Measurements from ENCODE around the gene RPH3AL.

RPH3AL gene

DNA sequence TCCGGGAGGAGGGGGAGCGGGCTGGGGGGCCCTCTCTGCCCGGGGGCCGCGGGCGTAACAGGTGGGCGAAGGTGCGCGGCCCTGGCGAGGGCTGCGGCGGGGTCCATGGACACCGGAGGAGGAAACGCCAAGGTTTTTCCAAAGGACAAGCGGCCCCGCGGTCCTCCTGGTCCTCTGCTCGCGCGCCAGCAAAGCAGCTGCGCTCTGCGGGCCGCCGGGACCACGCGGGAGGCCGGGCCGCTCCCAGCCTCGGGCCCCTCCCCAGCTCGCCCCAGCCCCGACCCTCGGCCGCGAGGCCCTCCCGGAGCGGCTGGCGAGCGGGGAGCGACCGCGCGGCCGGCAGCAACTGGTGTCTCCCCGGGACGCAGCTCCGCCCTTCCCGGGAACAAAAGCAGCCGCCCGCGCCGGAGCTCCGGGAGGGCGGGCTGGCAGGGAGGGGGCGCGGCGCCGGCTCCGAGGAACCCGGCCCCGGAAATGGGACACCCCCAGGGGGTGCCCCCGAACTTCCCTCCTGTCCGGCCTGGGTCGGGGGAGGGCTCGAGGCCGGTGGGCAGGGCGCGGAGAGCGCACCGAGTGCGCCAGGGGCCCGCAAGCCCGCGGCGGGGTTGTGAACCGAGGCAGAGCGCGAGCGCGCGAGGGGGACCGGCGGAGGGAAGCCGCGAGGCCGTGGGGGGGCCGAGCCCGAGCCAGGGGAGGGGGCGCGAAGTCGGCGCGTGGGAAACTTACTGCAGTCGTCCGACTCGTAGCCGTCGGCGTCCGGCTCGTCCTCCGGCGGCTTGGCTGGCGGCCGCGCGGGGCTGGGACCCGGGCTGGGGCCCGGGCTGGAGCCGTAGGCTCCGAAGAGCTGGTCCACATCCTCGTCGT, 172.0 kb downstream of the RPH3AL start:
- TF ChIP-seq TCF4 (CRISPR knock-in tag; IDR thresholded peaks at IDR 0.05; ENCODE audit: borderline replicate concordance): no peak
- TF ChIP-seq ZFP3 (CRISPR knock-in tag; IDR thresholded peaks at IDR 0.05): no peak
- no peak for TF ChIP-seq ARNTL (CRISPR knock-in tag; IDR thresholded peaks at IDR 0.05; ENCODE audit: borderline replicate concordance, low read depth)
- TF ChIP-seq SNAI2 (CRISPR knock-in tag; IDR thresholded peaks at IDR 0.05): no peak
- TF ChIP-seq ISL1 (CRISPR knock-in tag; IDR thresholded peaks at IDR 0.05): no peak
- no peak for TF ChIP-seq RARB (CRISPR knock-in tag; IDR thresholded peaks at IDR 0.05)
- no peak for TF ChIP-seq PPARA (CRISPR knock-in tag; IDR thresholded peaks at IDR 0.05; ENCODE audit: borderline replicate concordance)
- no peak for TF ChIP-seq GLIS3 (CRISPR knock-in tag; IDR thresholded peaks at IDR 0.05)
- no peak for TF ChIP-seq BACH2 (CRISPR knock-in tag; IDR thresholded peaks at IDR 0.05; ENCODE audit: borderline replicate concordance)
- TF ChIP-seq ZNF70 (CRISPR knock-in tag; IDR thresholded peaks at IDR 0.05): no peak
- TF ChIP-seq ZNF8 (CRISPR knock-in tag; IDR thresholded peaks at IDR 0.05): no peak
- TF ChIP-seq, protein P1, sequence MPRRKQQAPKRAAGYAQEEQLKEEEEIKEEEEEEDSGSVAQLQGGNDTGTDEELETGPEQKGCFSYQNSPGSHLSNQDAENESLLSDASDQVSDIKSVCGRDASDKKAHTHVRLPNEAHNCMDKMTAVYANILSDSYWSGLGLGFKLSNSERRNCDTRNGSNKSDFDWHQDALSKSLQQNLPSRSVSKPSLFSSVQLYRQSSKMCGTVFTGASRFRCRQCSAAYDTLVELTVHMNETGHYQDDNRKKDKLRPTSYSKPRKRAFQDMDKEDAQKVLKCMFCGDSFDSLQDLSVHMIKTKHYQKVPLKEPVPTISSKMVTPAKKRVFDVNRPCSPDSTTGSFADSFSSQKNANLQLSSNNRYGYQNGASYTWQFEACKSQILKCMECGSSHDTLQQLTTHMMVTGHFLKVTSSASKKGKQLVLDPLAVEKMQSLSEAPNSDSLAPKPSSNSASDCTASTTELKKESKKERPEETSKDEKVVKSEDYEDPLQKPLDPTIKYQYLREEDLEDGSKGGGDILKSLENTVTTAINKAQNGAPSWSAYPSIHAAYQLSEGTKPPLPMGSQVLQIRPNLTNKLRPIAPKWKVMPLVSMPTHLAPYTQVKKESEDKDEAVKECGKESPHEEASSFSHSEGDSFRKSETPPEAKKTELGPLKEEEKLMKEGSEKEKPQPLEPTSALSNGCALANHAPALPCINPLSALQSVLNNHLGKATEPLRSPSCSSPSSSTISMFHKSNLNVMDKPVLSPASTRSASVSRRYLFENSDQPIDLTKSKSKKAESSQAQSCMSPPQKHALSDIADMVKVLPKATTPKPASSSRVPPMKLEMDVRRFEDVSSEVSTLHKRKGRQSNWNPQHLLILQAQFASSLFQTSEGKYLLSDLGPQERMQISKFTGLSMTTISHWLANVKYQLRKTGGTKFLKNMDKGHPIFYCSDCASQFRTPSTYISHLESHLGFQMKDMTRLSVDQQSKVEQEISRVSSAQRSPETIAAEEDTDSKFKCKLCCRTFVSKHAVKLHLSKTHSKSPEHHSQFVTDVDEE (CRISPR knock-in tag; IDR thresholded peaks at IDR 0.05): no peak
- no peak for ATAC-seq

DNA sequence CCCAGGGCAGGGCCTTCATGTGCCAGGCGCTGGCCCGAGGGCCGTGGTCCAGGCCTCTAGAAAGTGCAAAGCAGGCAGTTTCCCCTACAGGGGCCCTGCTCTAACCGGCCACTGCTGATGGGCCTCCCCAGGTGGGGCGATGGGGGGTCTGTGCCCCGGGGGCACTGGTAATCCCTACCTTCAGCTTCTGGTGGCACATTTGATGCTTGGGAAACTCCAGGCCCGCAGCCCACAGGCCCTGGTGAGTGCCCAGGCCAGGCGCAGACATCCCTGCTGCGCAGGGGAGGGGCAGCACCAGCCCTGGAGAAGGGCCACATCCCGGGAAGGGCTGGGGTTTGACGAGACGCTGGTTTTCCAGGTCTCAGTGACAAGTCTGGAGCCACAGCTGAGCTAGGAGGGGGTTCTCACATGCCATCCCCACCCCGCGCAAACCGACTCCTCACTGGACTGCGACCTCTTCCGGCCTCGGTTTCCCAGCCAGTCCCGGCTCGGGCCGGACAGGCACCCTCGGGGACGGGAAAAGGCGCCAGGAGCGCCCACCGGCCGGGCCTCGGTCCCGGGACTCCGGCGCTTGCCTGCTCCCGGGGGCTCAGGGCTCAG, 172.7 kb downstream of the RPH3AL start:
- no peak for TF ChIP-seq GLIS3 (CRISPR knock-in tag; IDR thresholded peaks at IDR 0.05)
- TF ChIP-seq PPARA (CRISPR knock-in tag; IDR thresholded peaks at IDR 0.05; ENCODE audit: borderline replicate concordance): no peak
- TF ChIP-seq CSDC2 (CRISPR knock-in tag; IDR thresholded peaks at IDR 0.05): no peak
- TF ChIP-seq, protein P2, sequence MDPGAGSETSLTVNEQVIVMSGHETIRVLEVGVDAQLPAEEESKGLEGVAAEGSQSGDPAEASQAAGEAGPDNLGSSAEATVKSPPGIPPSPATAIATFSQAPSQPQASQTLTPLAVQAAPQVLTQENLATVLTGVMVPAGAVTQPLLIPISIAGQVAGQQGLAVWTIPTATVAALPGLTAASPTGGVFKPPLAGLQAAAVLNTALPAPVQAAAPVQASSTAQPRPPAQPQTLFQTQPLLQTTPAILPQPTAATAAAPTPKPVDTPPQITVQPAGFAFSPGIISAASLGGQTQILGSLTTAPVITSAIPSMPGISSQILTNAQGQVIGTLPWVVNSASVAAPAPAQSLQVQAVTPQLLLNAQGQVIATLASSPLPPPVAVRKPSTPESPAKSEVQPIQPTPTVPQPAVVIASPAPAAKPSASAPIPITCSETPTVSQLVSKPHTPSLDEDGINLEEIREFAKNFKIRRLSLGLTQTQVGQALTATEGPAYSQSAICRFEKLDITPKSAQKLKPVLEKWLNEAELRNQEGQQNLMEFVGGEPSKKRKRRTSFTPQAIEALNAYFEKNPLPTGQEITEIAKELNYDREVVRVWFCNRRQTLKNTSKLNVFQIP (CRISPR knock-in tag; IDR thresholded peaks at IDR 0.05; ENCODE audit: borderline replicate concordance, low read depth): no peak
- TF ChIP-seq, protein P3, sequence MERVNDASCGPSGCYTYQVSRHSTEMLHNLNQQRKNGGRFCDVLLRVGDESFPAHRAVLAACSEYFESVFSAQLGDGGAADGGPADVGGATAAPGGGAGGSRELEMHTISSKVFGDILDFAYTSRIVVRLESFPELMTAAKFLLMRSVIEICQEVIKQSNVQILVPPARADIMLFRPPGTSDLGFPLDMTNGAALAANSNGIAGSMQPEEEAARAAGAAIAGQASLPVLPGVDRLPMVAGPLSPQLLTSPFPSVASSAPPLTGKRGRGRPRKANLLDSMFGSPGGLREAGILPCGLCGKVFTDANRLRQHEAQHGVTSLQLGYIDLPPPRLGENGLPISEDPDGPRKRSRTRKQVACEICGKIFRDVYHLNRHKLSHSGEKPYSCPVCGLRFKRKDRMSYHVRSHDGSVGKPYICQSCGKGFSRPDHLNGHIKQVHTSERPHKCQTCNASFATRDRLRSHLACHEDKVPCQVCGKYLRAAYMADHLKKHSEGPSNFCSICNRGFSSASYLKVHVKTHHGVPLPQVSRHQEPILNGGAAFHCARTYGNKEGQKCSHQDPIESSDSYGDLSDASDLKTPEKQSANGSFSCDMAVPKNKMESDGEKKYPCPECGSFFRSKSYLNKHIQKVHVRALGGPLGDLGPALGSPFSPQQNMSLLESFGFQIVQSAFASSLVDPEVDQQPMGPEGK (CRISPR knock-in tag; IDR thresholded peaks at IDR 0.05; ENCODE audit: borderline replicate concordance): no peak
- no peak for TF ChIP-seq ZC3H10 (CRISPR knock-in tag; IDR thresholded peaks at IDR 0.05)
- TF ChIP-seq, protein P4, sequence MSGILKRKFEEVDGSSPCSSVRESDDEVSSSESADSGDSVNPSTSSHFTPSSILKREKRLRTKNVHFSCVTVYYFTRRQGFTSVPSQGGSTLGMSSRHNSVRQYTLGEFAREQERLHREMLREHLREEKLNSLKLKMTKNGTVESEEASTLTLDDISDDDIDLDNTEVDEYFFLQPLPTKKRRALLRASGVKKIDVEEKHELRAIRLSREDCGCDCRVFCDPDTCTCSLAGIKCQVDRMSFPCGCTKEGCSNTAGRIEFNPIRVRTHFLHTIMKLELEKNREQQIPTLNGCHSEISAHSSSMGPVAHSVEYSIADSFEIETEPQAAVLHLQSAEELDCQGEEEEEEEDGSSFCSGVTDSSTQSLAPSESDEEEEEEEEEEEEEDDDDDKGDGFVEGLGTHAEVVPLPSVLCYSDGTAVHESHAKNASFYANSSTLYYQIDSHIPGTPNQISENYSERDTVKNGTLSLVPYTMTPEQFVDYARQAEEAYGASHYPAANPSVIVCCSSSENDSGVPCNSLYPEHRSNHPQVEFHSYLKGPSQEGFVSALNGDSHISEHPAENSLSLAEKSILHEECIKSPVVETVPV (CRISPR knock-in tag; IDR thresholded peaks at IDR 0.05): no peak
- TF ChIP-seq ISL1 (CRISPR knock-in tag; IDR thresholded peaks at IDR 0.05): no peak
- no peak for TF ChIP-seq TCF4 (CRISPR knock-in tag; IDR thresholded peaks at IDR 0.05; ENCODE audit: borderline replicate concordance)
- TF ChIP-seq ZNF70 (CRISPR knock-in tag; IDR thresholded peaks at IDR 0.05): no peak
- no peak for TF ChIP-seq RARB (CRISPR knock-in tag; IDR thresholded peaks at IDR 0.05)
- TF ChIP-seq ZFP3 (CRISPR knock-in tag; IDR thresholded peaks at IDR 0.05): no peak
- no peak for TF ChIP-seq OSR1 (CRISPR knock-in tag; IDR thresholded peaks at IDR 0.05)
- TF ChIP-seq ZFP30 (CRISPR knock-in tag; IDR thresholded peaks at IDR 0.05): no peak
- TF ChIP-seq, protein P5, sequence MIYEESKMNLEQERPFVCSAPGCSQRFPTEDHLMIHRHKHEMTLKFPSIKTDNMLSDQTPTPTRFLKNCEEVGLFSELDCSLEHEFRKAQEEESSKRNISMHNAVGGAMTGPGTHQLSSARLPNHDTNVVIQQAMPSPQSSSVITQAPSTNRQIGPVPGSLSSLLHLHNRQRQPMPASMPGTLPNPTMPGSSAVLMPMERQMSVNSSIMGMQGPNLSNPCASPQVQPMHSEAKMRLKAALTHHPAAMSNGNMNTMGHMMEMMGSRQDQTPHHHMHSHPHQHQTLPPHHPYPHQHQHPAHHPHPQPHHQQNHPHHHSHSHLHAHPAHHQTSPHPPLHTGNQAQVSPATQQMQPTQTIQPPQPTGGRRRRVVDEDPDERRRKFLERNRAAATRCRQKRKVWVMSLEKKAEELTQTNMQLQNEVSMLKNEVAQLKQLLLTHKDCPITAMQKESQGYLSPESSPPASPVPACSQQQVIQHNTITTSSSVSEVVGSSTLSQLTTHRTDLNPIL (CRISPR knock-in tag; IDR thresholded peaks at IDR 0.05; ENCODE audit: low read depth): no peak
- ATAC-seq: no peak
